ENCODE data around the gene LRRC39. TPM values are rescaled to one million over a fixed set of nuclear protein-coding genes. Genes with fewer than 3 reads are reported as not detected.
"Not testable (repeated sequence)": the region's sequence is repeated elsewhere in the genome, so short reads cannot be mapped to it uniquely, and the experiment has no call there.

Gene LRRC39
- total RNA-seq: under 1 TPM; 0.50 to 1.00 TPM

- no peaks in the 10 kb centered on the region for H3K36me3 Mint-ChIP-seq
- H3K9me3 Mint-ChIP-seq: no peaks in the 10 kb centered on the region
- no peak for ATAC-seq
- no peak for DNase-seq (ENCODE audit: low spot score)
- no peaks in the 10 kb centered on the region for H3K27me3 Mint-ChIP-seq
- H3K4me3 Mint-ChIP-seq: no peak within 1 kb of the TSS
- no peaks in the 10 kb centered on the region for H3K4me1 Mint-ChIP-seq (ENCODE audit: low read depth in 2 of 2)
- no peak within 1 kb of the TSS for H3K27ac Mint-ChIP-seq
Measured at GRCh38 chr1:100178091-100178490, at the start of gene LRRC39. Gene LRRC39 (minus strand): TSS chr1:100178256. CDS start chr1:100168516, 9,740 bp downstream.

DNA sequence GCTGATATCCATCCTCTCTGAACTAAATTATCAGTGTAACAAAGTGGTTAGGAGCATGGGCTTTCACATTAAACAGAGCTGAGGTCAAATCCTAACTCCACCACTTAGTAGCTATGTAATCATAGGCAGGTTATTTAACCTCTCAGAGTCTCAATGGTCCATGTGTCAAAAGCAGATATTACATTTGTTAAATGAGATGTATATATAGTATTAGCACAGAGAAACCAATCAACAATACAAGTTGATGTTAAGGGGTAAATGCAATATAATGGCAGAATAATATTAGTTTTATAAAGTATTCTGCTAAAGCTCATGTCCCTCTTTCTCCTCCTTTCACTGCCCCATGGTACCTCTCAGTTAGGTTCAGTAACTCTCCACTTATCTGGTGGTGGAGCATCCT is 44.4 kb upstream of the LRRC39 start:
- Mint-ChIP-seq H3K36me3 (peaks cover 6% of the 10 kb centered on the region), H3K9me3 (no peaks in the 10 kb centered on the region), H3K4me1 (ENCODE audit: low read depth in 2 of 2) (peaks cover 12 to 13% of the 10 kb centered on the region in 2 donors), H3K27ac (no peak overlapping the region), H3K27me3 (no peaks in the 10 kb centered on the region), H3K4me3 (no peak overlapping the region)
- ATAC-seq: no peak
- DNase-seq (ENCODE audit: low spot score): no peak

- no peaks in the 10 kb centered on the region for H3K27me3 Mint-ChIP-seq
- peaks cover 12 to 13% of the 10 kb centered on the region in 2 donors for H3K4me1 Mint-ChIP-seq (ENCODE audit: low read depth in 2 of 2)
- H3K4me3 Mint-ChIP-seq: peak overlapping the region; percentile 27
- no peak for DNase-seq (ENCODE audit: low spot score)
- peaks cover 6% of the 10 kb centered on the region for H3K36me3 Mint-ChIP-seq
- no peaks in the 10 kb centered on the region for H3K9me3 Mint-ChIP-seq
- H3K27ac Mint-ChIP-seq: peak overlapping the region; percentile 48 to 53
- ATAC-seq: peak; percentile 66 to 77
Measured at GRCh38 chr1:100219883-100220282, 41.8 kb upstream of the LRRC39 start.

- H3K4me3 Mint-ChIP-seq: peak overlapping the region; percentile 27
- H3K4me1 Mint-ChIP-seq (ENCODE audit: low read depth in 2 of 2): peaks cover 12 to 13% of the 10 kb centered on the region in 2 donors
- no peaks in the 10 kb centered on the region for H3K9me3 Mint-ChIP-seq
- H3K27me3 Mint-ChIP-seq: no peaks in the 10 kb centered on the region
- H3K27ac Mint-ChIP-seq: peak overlapping the region; percentile 48 to 53
- H3K36me3 Mint-ChIP-seq: peaks cover 6% of the 10 kb centered on the region
- DNase-seq (ENCODE audit: low spot score) (peak; percentile 60), ATAC-seq (peak in 1 of 2 donors; percentile 72)
Measured at GRCh38 chr1:100219457-100219856, 41.4 kb upstream of the LRRC39 start.

DNA sequence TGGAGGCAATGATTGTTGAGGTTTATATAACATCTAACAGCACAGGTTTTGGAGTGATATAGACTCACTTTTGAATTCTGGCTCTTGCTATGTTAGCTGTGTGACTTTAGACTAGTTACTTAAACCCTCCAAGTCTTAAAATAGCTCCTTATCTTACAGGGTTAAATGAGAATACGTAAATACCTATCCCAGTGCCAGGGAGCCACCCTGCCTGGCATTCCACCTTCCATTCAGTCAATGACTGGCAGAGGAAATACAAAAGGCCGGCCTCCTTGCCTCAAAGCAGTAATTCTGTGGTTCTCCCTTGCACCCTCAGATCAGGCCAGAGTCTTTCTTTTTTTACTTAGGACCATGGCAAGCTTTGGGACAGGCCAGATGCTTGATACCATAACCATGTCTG is 39.8 kb upstream of the LRRC39 start:
- peaks cover 12 to 13% of the 10 kb centered on the region in 2 donors for H3K4me1 Mint-ChIP-seq (ENCODE audit: low read depth in 2 of 2)
- H3K27me3 Mint-ChIP-seq: no peaks in the 10 kb centered on the region
- H3K4me3 Mint-ChIP-seq: no peak overlapping the region
- H3K36me3 Mint-ChIP-seq: peaks cover 6% of the 10 kb centered on the region
- H3K27ac Mint-ChIP-seq: no peak overlapping the region
- no peak for DNase-seq (ENCODE audit: low spot score)
- no peaks in the 10 kb centered on the region for H3K9me3 Mint-ChIP-seq
- no peak for ATAC-seq

GRCh38 chr1:100215101-100215500 is 37.0 kb upstream of the LRRC39 start:
- peaks cover 8% of the 10 kb centered on the region in 2 donors for H3K4me1 Mint-ChIP-seq (ENCODE audit: low read depth in 2 of 2)
- no peak for ATAC-seq

DNA sequence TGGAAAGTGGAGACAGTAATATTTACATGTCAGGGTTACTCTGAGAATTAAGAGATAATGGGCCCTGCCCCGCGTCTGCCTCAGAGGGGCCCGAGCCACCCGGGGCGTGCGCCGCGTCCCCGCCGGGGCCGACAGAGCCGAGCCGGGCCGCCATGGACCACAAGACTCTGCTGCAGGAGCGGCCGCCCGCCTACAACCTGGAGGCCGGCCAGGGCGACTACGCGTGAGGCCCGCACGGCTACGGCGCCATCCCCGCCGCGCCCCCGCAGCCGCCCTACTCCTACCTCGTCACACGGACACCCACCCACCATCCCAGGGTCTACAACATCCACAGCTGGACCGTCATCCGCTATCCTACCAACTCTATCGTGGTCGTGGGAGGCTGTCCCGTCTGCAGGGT is 35.1 kb upstream of the LRRC39 start:
- ATAC-seq (peak in 1 of 2 donors; percentile 52), DNase-seq (ENCODE audit: low spot score) (no peak)

More at GRCh38 chr1:100215101-100215500, 37.0 kb upstream of the LRRC39 start:
- DNase-seq (ENCODE audit: low spot score): no peak
- Mint-ChIP-seq H3K36me3 (peaks cover 11% of the 10 kb centered on the region), H3K27ac (no peak overlapping the region), H3K9me3 (no peaks in the 10 kb centered on the region), H3K4me3 (no peak overlapping the region), H3K27me3 (no peaks in the 10 kb centered on the region)

GRCh38 chr1:100206301-100206700 is 28.2 kb upstream of the LRRC39 start:
- no peak for ATAC-seq
- H3K9me3 Mint-ChIP-seq: no peaks in the 10 kb centered on the region

More for the DNA sequence above, 35.1 kb upstream of the LRRC39 start:
- Mint-ChIP-seq H3K9me3 (no peaks in the 10 kb centered on the region), H3K36me3 (peaks cover 8% of the 10 kb centered on the region), H3K27ac (no peak overlapping the region), H3K27me3 (no peaks in the 10 kb centered on the region), H3K4me3 (no peak overlapping the region), H3K4me1 (ENCODE audit: low read depth in 2 of 2) (no peaks in the 10 kb centered on the region)

DNA sequence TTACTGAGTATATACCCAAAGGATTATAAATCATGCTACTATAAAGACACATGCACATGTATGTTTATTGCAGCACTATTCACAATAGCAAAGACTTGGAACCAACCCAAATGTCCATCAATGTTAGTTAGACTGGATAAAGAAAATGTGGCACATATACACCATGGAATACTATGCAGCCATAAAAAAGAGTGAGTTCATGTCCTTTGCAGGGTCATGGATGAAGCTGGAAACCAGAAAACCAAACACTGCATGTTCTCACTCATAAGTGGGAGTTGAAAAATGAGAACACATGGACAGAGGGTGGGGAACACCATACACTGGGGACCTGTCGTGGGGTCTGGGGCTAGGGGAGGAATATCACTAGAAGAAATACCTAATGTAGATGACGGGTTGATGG is 27.5 kb upstream of the LRRC39 start:
- H3K4me3 Mint-ChIP-seq; H3K27me3 Mint-ChIP-seq; H3K9me3 Mint-ChIP-seq; ATAC-seq; DNase-seq (ENCODE audit: low spot score); H3K27ac Mint-ChIP-seq; H3K4me1 Mint-ChIP-seq (ENCODE audit: low read depth in 2 of 2): not testable (repeated sequence)
- H3K36me3 Mint-ChIP-seq: peaks cover 37% of the 10 kb centered on the region

More at GRCh38 chr1:100206301-100206700, 28.2 kb upstream of the LRRC39 start:
- H3K4me3 Mint-ChIP-seq: no peak overlapping the region
- peaks cover 0 to 4% of the 10 kb centered on the region in 2 donors for H3K4me1 Mint-ChIP-seq (ENCODE audit: low read depth in 2 of 2)
- no peaks in the 10 kb centered on the region for H3K27me3 Mint-ChIP-seq
- H3K36me3 Mint-ChIP-seq: peaks cover 30% of the 10 kb centered on the region
- DNase-seq (ENCODE audit: low spot score): no peak
- H3K27ac Mint-ChIP-seq: no peak overlapping the region

DNA sequence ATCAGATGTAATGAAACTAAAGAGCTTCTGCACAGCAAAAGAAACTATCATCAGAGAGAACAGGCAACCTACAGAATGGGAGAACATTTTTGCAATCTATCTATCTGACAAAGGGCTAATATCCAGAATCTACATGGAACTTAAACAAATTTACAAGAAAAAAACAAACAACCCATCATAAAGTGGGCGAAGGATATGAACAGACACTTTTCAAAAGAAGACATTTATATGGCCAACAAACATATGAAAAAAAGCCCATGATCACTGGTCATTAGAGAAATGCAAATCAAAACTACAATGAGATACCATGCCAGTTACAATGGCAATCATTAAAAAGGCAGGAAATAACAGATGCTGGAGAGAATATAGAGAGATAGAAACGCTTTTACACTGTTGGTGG is 27.0 kb upstream of the LRRC39 start:
- H3K27ac Mint-ChIP-seq; H3K27me3 Mint-ChIP-seq; H3K4me3 Mint-ChIP-seq; H3K9me3 Mint-ChIP-seq; ATAC-seq; DNase-seq (ENCODE audit: low spot score); H3K4me1 Mint-ChIP-seq (ENCODE audit: low read depth in 2 of 2): not testable (repeated sequence)
- H3K36me3 Mint-ChIP-seq: peaks cover 39% of the 10 kb centered on the region

DNA sequence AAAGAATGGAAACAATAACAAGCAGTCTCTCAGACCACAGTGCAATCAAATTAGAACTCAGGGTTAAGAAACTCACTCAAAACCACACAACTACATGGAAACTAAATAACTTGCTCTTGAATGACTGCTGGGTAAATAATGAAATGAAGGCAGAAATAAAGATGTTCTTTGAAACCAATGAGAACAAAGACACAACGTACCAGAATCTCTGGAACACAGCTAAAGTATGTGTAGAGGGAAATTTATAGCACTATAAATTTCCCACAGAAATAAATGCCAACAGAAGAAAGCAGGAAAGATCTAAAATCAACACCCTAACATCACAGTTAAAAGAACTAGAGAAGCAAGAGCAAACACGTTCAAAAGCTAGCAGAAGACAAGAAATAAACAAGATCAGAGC is 24.6 kb upstream of the LRRC39 start:
- not testable (repeated sequence) for H3K27ac Mint-ChIP-seq; H3K4me3 Mint-ChIP-seq; H3K9me3 Mint-ChIP-seq; DNase-seq (ENCODE audit: low spot score); ATAC-seq; H3K27me3 Mint-ChIP-seq; H3K4me1 Mint-ChIP-seq (ENCODE audit: low read depth in 2 of 2)
- peaks cover 43% of the 10 kb centered on the region for H3K36me3 Mint-ChIP-seq

DNA sequence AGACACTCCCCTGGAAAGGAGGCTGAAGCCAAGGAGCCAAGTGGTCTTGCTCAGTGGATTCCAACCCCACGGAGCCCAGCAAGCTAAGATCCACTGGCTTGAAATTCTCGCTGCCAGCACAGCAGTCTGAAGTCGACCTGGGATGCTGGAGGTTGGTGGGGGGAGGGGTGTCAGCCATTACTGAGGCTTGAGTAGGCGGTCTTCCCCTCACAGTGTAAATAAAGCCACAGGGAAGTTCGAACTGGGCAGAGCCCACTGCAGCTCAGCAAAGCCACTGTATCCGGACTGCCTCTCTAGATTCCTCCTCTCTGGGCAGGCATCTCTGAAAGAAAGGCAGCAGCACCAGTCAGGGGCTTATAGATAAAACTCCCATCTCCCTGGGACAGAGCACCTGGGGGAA is 22.0 kb upstream of the LRRC39 start:
- not testable (repeated sequence) for DNase-seq (ENCODE audit: low spot score); H3K9me3 Mint-ChIP-seq; ATAC-seq; H3K27me3 Mint-ChIP-seq; H3K4me3 Mint-ChIP-seq; H3K27ac Mint-ChIP-seq; H3K4me1 Mint-ChIP-seq (ENCODE audit: low read depth in 2 of 2)
- peaks cover 43% of the 10 kb centered on the region for H3K36me3 Mint-ChIP-seq

GRCh38 chr1:100198596-100198995 is 20.5 kb upstream of the LRRC39 start:
- no peaks in the 10 kb centered on the region for H3K27me3 Mint-ChIP-seq
- peaks cover 30% of the 10 kb centered on the region for H3K36me3 Mint-ChIP-seq
- no peak overlapping the region for H3K4me3 Mint-ChIP-seq
- no peaks in the 10 kb centered on the region for H3K9me3 Mint-ChIP-seq
- ATAC-seq (no peak), DNase-seq (ENCODE audit: low spot score) (no peak)
- no peak overlapping the region for H3K27ac Mint-ChIP-seq
- H3K4me1 Mint-ChIP-seq (ENCODE audit: low read depth in 2 of 2): no peaks in the 10 kb centered on the region

- ATAC-seq (no peak), DNase-seq (ENCODE audit: low spot score) (no peak)
- H3K4me3 Mint-ChIP-seq: no peak overlapping the region
- no peaks in the 10 kb centered on the region for H3K36me3 Mint-ChIP-seq
- H3K9me3 Mint-ChIP-seq: no peaks in the 10 kb centered on the region
- no peaks in the 10 kb centered on the region for H3K4me1 Mint-ChIP-seq (ENCODE audit: low read depth in 2 of 2)
- H3K27ac Mint-ChIP-seq: no peak overlapping the region
- H3K27me3 Mint-ChIP-seq: no peaks in the 10 kb centered on the region
Measured at GRCh38 chr1:100188617-100189016, 10.6 kb upstream of the LRRC39 start.

DNA sequence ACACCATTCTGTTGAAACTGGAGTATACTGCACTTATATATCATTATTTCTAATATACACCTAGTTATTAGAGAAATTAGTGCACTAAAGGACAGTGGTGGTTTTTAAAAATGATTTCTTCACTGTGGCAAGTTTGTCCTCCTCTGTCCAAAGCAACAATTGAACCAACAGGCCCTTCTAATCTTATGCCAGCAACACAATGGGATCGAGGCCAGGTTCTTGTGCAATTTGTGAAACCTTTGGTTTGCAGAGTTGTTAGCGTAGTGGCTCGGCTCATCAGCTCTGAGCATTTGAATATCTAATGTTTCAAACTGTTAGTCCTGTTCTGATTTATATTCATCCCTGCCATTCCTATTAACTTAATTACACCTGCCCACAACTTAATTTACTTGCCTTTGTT is 9.9 kb upstream of the LRRC39 start:
- ATAC-seq (no peak), DNase-seq (ENCODE audit: low spot score) (no peak)
- no peaks in the 10 kb centered on the region for H3K27me3 Mint-ChIP-seq
- no peak overlapping the region for H3K4me3 Mint-ChIP-seq
- no peak overlapping the region for H3K27ac Mint-ChIP-seq
- no peaks in the 10 kb centered on the region for H3K4me1 Mint-ChIP-seq (ENCODE audit: low read depth in 2 of 2)
- H3K36me3 Mint-ChIP-seq: no peaks in the 10 kb centered on the region
- no peaks in the 10 kb centered on the region for H3K9me3 Mint-ChIP-seq

Data from natural killer cell treated with Interleukin-12 subunit alpha and Interleukin-12 subunit beta and Interleukin-15 and Interleukin-18, amount 100 ng/mL, for 72 hours (primary cell).